HG03025 (cell line): Measurements from ENCODE around the gene GPR62.

Experiments
- ATAC-seq: cut with Tn5 transposase; IDR thresholded peaks from one replicate; pipeline ENCODE4 v1.9.1; 2021; ENCODE audit warnings: mild to moderate bottlenecking, moderate library complexity; ENCODE audit not compliant: unreplicated experiment, low FRiP score

GPR62 gene

DNA sequence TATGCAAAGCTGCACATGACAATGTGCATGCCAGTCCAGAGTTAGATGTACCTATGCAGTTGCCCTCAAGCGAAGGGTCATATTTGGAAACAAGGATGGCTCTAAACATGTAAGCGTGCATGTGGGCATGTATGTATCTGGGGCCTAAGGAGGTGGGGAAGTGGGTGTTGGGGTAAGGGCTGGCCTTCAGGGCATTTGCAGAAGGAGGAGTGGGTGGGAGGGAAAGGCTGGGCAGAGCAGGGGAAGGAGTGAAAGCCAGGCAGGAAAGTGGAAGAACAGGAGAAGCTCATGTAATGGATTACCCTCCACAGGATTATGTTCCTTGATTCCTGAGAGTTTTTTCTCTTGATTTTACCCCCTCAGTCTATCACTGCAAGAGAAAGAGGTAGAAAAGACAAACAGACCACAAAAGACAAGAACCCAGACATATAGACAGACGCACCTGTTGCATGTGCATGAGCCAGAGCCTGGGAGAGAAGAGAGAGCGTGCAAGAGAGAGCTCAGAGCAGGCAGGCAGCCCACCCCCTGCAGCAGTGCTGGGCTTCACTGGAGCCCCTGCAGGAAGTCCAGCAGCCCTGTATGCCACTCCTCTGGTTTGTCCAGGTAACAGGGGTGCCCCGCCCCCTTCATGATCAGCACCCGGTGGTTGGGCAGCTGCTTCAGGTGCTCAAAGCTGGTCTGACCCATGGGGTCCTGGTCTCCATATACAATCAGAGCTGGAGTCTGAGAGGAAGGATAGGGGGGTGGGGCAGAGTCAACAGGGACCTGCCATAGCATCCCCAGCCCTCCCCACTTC, 13.9 kb downstream of the GPR62 start:
- no peak for ATAC-seq

DNA sequence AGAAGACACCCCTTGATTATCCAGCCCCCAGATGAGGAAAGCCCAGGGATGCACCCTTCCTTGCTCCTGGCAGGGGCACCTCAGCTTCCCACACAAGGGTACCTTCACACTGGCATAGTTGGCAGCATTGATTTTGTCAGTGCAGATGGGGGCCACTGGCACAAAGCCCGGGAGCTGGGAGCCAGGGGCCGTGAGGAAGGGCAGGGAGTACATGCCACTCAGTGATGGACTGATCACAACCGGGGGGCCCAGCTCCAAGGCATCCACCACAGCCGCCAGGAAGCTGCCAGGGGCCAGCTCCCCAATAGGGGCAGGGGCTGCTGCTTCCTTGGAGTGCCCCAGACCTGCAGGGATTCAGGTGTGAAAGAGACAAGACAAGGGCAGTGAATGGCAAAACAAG, 14.7 kb downstream of the GPR62 start:
- no peak for ATAC-seq

DNA sequence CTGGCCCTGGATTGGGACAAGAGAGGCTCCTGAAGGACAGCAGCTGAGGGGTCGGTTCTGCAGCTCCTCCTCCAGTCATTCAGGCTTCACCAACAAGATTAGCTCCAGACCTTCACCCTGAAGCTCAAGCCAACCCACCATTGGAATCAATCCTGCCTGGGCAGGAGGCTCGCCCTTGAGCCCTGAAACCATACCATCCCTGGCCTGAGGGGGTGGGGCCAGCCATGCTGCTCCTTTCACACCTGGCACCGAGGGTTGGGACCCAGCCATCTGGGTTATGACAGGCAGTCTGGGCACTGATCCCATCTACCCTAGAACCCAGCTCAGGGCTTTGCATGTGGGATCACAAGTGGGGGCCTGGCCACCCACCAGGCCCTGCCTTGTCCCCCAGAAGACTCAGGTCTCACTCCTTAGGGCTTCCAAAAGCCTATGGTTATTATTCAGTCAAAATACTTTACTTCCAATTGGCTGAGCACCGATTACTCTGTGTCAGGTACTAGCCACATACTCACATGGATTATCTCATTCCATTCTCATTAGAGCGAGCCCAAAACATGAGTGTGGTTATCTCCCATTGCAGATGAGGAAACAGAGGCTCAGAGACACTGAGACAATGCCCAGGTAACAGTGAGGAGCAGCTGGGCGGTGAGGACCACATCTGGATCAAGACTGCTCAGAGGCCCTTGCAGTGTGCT, 15.6 kb downstream of the GPR62 start:
- ATAC-seq: no peak

DNA sequence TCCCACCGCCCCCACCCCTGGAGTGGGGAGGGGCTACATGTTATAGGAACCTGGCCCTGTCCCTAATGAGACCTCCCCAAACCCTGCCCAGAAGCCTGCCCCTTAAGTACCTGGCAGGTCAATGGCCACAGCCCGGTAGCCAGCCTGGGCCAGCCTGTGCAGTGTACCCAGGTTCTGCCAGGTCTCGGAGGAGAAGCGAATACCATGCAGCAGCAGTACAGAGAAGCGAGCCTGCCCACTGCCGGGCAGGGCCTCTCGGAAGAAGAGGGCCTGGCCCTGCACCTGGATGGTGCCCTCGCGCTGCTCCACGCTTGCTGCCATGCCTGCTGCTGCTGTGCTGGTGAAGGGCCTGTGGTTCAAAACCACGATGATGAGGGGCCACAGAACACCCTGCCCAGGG, 16.2 kb downstream of the GPR62 start:
- no peak for ATAC-seq

DNA sequence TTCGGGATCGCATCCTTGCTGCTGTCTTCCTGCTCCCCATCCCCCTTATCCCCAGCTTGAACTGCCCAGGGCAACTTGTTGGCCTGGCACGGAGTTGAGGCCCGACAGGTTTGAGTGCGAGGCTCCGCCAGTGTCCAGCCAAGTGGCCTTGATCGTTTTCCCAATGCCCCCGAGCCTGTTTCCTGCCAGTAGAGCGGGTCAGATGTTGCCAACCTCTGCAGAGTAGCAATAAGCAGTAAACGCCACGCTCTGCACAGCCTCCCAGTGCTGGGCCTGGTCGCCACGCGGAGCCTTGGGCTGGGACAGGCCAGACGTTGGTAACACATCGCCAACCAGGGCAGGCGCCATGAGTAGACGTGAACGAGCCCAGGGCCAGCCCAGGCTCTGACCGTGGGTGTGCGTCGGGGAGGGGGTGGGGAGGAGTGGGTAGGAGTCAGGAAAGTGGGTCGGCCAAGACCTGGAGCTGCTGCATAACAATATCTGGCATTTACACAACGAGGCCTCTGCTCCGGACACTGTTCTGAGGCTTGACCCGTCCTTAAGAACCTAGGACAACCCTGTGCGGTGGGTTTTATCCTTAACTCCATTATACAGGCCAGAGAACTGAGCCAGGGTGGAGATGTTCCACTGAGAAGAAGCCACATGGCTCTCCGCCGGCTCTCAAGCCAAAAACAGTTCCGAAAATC, 19.2 kb downstream of the GPR62 start:
- no peak for ATAC-seq

DNA sequence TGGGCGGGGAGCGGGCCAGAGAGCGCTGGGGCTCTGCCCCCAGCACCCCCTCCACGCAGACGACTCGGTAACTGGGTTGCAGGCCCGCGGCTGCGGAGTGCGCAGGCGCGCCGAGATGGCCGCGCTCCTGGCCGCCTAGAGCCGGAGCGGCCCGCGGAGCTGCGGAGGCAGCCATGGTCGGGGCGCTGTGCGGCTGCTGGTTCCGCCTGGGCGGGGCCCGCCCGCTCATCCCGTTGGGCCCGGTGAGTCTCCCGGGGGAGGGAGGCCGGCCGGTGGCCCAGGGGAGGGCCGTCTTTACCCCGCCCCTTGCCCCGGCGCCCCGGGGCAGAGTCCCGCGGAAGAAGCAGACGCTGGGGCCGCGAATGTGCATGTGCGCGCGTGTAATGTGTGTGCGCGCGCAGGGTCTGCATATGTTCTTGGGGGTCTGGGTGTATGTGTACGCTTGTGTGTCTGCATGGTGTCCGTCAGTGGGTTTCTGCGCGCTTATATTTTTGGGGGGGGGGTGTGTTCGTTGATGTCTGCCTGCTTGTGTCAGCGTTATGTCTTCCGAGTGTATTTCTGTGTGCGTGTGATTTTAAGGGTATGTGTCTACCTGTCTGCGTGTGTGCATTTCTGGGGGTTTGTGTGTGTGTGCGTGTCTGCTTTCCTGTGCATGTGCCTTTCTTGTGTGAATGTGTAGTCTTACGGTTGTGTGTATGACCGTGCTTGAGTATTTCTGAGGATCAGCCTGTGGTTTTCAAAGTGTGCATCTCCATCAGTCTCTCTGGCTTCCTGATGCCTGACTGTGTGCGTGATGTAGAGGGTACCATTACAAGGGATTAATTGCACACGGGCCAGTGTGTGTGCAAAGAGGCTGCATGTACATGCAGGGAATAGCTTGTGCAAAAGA, 20.0 kb downstream of the GPR62 start, which contains the start of gene ABHD14A:
TSS of gene ABHD14A (plus strand) at position 102 of the 889 bp plus-strand sequence. CDS start at position 174, 72 bp downstream.
- peak; percentile 45 for ATAC-seq

DNA sequence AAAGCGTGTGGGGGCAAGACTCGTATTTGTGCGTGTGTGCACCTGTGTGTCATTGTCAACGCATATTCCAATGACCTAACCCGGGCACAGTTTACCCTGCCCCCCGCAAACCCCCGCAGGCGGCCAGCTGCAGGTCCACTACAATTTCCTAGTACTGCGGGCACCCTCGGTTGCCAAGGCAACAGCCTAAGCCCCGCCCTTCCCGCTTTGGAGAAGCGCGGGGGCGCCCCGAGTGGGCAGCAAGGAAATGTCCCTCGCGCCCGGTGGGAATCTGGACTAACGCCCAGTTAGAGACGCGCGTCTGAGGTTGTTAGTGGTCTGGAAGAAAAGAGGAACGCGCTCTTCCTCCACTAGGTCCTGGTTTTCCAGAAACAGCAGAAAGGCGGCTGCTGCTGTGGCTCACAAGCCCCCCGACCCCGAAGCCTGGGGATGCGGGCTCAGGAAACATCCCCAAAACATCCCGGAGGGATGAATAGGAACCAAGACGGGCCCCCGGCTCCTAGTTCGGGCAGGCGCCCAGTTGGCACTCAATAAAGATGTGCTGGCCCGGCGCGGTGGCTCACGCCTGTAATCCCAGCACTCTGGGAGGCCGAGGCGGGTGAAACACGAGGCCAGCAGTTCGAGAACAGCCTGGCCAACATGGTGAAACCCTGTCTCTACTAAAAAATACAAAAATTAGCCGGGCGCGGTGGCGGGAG, 20.8 kb downstream of the GPR62 start:
- no peak for ATAC-seq

DNA sequence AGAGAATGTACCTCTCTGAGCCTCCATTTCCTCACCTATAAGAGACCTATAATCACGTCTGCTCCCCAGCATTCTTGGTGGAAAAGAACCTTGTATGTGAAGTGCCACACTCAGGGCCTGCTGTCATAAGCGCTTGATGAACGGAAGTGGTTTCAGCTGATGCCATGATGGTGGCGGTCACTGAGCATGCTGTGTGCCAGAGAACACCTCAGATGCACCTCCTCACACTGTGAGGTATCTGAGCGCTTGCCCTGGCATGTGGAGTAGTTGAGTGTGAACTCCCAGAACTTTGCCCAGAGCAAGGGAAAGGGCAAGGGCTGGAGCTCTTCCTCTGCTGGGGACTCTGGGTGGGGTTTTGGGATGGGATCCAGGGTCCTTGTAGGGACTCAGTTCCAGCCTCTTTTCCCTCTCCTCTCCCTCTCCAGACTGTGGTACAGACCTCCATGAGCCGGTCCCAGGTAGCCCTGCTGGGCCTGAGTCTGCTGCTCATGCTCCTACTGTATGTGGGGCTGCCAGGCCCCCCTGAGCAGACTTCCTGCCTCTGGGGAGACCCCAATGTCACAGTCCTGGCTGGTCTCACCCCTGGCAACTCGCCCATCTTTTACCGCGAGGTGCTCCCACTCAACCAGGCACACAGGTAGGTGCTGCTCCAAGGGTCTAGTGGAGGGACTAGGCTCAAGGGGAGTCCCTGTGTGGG, 22.4 kb downstream of the GPR62 start:
- ATAC-seq: no peak

DNA sequence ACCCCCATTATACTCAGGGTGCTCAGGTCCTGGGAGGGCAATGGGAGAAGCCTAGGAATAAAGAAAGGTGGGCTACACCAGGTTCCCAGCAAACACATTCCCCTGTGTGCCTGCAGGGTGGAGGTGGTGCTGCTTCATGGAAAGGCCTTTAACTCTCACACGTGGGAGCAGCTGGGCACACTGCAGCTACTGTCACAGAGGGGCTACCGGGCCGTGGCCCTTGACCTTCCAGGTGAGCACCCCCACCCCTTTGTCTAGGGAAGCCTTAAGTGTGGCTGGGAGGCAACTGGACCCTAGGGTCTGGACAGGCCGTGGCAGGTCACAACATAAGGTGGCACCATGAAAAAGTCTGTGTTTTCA, 22.9 kb downstream of the GPR62 start:
- ATAC-seq: no peak

DNA sequence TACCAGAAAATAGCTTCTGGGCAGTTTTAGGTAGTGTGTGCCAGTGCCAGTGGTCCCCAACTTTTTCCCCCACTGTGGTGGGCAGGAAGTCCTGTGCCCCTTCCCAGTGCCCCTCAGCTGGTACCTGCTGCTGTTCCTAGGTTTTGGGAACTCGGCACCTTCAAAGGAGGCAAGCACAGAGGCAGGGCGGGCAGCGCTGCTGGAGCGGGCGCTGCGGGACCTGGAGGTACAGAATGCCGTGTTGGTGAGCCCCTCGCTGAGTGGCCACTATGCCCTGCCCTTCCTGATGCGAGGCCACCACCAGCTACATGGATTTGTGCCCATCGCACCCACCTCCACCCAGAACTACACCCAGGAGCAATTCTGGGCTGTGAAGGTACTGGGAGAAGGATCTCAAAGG, 25.1 kb downstream of the GPR62 start:
- no peak for ATAC-seq

DNA sequence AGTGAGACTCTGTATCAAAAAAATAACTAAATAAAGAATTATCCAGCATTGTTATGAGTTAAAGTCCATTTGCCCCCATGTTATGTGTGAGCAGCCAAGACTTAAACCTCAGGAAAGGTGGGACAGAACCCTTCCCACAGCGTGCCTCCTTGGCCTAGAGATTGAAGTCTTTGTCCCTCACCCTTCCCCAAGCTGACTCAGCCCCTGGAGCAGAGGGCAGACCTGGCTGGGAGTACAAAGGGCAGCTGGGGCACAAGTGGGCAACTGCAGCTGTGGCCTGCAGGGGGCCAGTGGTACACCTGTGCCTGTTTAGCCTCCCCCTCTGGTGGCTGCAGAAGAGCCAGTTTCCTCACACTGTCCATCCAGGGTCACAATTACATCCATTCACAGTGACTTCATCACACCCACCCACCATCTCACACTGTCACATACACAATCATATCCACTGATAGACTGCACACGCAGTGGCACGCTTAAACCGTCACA, 27.2 kb downstream of the GPR62 start:
- ATAC-seq: peak; percentile 34

DNA sequence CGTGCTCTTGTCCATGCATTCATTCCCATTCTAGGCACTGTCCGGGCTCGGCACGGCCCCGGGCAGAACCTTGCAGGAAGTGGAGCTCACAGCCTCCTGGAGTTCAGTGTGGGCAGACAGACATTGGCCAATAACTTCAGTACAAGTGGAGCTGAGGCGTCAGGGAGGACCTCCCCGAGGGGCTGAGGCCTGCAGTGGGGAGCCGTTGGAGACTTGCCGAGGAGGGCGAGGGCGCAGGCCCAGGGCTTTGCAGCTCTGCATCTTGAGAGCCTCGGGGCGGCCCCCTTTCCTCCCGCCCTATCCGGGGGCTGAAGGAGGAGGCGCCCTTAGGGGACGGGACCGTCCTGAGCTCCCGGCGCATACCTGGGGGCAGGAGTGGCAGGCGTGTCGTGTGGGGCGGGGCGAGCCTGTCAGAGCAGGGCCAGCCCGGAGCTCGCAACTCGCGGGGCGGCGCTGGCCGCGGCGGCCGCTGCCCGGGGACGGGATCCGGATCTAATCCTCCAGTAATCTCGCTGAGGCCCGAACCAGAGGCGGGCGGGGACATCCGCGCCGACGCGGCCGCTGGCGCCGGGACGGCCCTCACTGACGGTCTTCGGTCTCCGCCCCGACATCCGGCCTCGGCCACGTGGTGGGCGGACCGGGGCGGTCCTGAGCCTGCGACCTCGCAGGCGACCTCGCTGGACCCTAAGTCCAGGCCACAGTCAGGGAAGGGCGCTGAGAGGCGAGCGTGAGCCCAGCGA, 27.8 kb downstream of the GPR62 start, which contains the start of gene ACY1:
TSS of gene ACY1 (plus strand) at position 698 of the 740 bp plus-strand sequence. CDS start 530 bp downstream, outside the sequence.
- ATAC-seq: peak; percentile 73

DNA sequence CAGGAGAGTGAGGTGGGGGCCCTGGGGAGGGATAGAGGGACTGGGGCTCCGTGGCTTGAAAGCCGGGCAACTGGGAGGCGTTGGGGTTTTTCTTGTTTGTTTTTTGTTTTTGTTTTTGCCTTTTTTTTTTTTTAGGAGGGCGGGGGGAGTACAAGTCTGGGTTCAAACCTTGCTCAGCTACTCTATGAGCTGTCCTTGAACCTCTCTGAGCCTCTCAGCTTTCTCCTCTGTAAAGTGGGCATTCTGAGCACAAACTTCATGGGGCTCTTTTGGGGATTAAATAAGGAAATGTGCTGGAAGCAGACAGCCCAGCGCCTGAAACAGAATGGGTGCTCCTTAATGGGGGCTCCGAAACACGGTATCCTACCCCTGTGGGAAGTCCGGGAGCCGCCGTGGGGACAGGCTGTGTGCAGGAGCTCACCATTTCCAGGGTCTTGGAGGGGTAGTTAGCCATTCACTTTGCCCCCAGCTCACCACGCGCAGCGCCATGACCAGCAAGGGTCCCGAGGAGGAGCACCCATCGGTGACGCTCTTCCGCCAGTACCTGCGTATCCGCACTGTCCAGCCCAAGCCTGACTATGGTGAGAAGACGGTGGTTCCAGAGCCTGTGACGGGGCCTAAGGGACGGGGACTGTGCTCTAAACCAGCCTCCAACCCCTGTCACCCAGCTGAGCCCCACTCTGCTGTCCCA, 28.5 kb downstream of the GPR62 start:
- ATAC-seq: no peak

DNA sequence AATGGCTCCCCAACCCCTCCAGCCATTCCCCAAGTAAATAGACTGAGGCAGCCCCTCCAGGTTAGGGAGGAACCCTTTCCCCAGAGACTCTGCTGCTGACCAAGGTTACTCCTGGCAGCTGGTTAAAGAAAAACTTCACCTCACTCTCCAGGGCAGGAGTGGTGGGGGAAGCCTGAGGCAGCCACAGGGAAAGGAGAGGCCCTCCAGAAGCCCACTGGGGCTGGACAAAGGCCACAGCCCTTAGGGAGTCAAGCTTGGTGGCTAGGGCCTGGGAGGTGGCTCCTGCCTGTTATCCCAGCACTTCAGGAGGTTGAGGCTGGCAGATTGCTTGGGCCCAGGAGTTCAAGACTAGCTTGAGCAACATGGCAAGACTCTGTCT, 29.1 kb downstream of the GPR62 start:
- ATAC-seq: no peak

DNA sequence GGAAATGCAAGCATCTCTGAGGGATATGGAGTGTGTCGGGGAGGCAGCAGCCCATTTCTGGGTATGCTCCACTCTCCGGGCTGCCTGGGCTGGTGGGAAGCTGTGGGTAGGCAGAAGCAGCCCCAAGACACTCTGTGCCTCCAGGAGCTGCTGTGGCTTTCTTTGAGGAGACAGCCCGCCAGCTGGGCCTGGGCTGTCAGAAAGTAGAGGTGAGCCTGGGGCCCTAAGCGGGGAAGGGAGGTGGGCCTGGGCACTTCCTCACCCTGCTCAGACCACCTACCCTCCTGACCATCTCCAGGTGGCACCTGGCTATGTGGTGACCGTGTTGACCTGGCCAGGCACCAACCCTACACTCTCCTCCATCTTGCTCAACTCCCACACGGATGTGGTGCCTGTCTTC, 29.9 kb downstream of the GPR62 start:
- ATAC-seq: no peak

DNA sequence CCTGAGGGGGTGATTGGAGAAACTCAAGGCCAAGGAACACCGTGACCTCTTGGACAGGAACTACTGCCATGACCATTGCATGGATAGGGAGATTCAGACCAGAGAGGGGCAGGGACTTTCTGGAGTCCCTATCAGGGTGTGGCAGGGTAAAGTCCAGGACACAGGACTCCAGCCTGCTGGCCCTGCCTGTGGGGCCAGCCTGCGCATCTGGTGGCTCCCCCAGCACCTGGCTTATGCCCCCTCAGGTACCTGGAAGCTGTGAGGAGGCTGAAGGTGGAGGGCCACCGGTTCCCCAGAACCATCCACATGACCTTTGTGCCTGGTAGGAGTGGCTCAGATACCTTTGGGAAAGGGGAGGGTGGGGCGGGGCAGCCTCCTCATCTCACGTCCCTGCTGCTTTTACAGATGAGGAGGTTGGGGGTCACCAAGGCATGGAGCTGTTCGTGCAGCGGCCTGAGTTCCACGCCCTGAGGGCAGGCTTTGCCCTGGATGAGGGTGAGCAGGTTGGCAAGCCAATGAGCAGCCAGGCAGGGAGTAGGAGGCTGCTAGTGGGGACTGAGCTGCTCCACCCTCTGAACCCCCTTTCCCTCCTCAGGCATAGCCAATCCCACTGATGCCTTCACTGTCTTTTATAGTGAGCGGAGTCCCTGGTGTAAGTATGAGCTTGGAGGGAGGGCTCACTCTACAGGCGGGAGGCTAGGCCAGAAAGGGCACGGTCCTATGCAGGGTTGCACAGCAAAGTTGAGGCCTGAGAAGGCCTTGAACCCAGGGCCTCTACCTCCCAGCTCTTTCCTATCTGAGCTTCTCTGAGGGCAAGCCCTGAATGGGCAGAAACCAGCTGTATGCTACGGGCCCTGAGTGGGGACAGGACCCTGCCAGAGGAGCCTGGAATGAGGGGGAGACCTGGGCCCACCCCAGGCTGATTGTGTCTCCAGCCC, 31.1 kb downstream of the GPR62 start:
- no peak for ATAC-seq

DNA sequence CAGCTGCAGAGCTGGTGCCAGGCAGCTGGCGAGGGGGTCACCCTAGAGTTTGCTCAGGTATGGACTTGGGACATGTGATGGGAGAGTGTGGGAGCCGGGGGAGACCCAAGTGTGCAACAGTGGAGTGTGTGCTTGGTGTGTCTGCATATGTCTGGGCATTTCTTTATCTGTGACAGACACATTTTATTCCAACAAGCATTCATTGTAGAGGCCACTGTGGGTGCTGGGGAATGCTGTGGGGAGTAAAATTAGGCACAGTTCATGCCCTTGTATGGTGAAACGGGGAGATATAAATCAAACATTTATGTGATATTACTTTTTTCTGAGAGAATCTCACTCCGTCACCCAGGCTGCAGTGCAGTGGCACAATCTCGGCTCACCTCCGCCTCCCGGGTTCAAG, 32.4 kb downstream of the GPR62 start:
- no peak for ATAC-seq
